ENCODE data around the gene SLC4A1AP.

GRCh38 chr2:27705851-27706622, 42.3 kb downstream of the SLC4A1AP start:
- TF ChIP-seq REST (IDR thresholded peaks at IDR 0.05; ENCODE audit: insufficient read depth in 1 of 2, low read depth in 2 of 2, low read length in 2 of 2) (0 out of 4 replicates have a peak, but pooled peaks of 1 of the 2 experiments have one; percentile 5), POLR2AphosphoS5 (IDR thresholded peaks at IDR 0.05; ENCODE audit: low read depth, low read length) (no peak), TAF1 (IDR thresholded peaks at IDR 0.05; ENCODE audit: borderline replicate concordance, insufficient read depth, low read length) (no peak), FOXP2 (optimal IDR thresholded peaks at IDR 0.05; ENCODE audit: borderline replicate concordance, extremely low read depth, extremely low read length, insufficient read depth) (no peak)
